A549 (cell line): ENCODE results near the gene CLEC16A.

Experiments
- CHD2 ChIP-seq: fragments of 150-350 bp; IDR thresholded peaks from 2 replicates; pipeline ENCODE4 v1.6.1; 2014; ENCODE audit warnings: low read length; ENCODE audit not compliant: partially characterized antibody
- SMC3 ChIP-seq: fragments of >200 bp; sonication (Bioruptor Twin); formaldehyde crosslinking; IDR thresholded peaks from 3 replicates; pipeline ENCODE4 v1.6.1; 2018; ENCODE audit warnings: inconsistent platforms
- TF ChIP-seq, protein P1 (sequence below): fragments of >200 bp; sonication (Bioruptor Twin); formaldehyde crosslinking; IDR thresholded peaks from 3 replicates; pipeline ENCODE4 v1.5.1; 2016

DNA sequence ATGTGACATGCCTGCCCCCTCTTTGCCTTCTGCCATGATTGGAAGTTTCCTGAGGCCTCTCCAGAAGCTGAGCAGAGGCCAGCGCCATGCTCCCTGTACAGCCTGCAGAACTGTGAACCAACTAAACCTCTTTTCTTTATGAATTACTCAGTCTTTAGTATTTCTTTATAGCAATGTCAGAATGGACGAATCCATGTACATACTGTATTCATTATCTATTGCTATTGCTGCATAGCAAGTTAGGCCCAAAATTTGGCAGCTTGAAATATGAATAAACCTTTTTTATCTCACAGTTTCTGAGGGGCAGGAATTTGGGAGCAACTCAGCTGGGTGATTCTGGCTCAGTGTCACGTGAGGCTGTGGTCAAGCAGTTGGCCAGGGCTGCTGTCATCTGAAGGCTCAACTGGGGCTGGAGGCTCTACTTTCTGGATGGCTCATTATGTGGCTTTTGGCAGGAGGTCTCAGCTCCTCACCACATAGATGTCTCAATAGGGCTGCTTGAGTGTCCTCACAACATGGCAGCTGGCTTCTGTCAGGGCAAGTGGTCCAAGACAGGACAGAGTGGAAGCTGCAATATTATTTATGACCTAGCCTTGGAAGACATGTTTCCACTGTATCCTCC lies 271.7 kb downstream of the CLEC16A start:
- TF ChIP-seq, protein P1, sequence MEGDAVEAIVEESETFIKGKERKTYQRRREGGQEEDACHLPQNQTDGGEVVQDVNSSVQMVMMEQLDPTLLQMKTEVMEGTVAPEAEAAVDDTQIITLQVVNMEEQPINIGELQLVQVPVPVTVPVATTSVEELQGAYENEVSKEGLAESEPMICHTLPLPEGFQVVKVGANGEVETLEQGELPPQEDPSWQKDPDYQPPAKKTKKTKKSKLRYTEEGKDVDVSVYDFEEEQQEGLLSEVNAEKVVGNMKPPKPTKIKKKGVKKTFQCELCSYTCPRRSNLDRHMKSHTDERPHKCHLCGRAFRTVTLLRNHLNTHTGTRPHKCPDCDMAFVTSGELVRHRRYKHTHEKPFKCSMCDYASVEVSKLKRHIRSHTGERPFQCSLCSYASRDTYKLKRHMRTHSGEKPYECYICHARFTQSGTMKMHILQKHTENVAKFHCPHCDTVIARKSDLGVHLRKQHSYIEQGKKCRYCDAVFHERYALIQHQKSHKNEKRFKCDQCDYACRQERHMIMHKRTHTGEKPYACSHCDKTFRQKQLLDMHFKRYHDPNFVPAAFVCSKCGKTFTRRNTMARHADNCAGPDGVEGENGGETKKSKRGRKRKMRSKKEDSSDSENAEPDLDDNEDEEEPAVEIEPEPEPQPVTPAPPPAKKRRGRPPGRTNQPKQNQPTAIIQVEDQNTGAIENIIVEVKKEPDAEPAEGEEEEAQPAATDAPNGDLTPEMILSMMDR = no peak
- TF ChIP-seq CHD2 (no peak), SMC3 (no peak)
